Measurements from ENCODE around the gene LRRN2.

LRRN2 gene

DNA sequence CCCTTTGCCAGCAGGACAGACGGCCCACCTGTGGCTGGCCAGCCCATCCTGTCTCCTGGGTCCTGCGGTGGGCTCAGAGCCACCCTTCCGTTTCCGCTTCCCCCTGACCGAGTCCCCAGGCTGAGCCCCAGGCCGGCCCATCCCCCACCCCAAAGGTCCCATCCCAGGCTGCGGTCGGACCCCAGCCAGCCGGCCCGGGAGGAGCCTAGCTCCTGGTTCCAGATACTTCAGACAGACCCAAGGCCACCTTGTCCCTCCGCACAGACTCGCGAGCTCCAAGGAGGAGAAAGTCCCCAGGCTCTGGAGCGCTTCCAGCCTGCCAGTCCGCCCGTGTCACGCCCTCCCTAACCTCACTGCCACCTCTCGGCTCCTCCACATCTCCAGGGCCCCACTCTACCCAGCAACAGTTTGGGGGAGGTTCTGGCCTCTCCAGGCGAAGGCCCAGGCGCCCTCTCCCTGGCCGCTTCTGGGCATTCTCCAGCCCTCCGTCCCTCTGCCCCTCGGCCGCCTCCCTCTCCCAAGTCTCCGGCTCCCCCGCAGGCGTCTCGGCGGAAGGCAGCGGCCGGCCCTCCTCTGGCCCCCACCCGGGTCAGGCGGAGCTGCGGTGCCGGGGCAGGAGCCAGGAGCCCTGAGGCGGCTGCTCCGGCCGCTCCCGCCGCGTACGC lies 835 bp downstream of the LRRN2 start:
- peak overlapping the region; percentile 60 for H3K4me3 Mint-ChIP-seq
- no peak overlapping the region for H3K27ac Mint-ChIP-seq
- no peaks in the 10 kb centered on the region for H3K9me3 Mint-ChIP-seq
- peaks cover 58% of the 10 kb centered on the region for H3K27me3 Mint-ChIP-seq
- peaks cover 15% of the 10 kb centered on the region for H3K4me1 Mint-ChIP-seq
- no peaks in the 10 kb centered on the region for H3K36me3 Mint-ChIP-seq
- ATAC-seq: peak; percentile 22

DNA sequence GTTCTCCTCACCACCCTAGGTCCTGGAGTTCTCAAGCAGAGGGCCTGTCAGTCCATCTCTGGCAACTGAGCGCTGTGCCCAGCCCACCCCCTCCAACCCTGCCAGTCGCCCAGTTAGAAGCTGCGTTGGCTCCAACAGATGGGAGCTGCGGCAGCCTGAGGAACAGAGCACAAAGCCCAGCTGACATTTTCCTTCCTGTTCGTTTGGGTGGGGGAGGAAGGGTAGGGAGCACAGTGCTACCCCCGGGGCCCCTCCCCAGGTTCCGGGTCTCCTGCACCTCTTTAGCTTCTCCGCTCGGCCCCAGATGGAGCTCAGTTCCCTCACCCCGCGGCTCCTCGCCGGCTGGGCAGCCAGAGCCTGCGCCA lies 1.4 kb downstream of the LRRN2 start:
- no peaks in the 10 kb centered on the region for H3K36me3 Mint-ChIP-seq
- H3K9me3 Mint-ChIP-seq: no peaks in the 10 kb centered on the region
- peak overlapping the region; percentile 60 for H3K4me3 Mint-ChIP-seq
- peaks cover 15% of the 10 kb centered on the region for H3K4me1 Mint-ChIP-seq
- no peak for ATAC-seq
- no peak overlapping the region for H3K27ac Mint-ChIP-seq
- H3K27me3 Mint-ChIP-seq: peaks cover 62% of the 10 kb centered on the region

DNA sequence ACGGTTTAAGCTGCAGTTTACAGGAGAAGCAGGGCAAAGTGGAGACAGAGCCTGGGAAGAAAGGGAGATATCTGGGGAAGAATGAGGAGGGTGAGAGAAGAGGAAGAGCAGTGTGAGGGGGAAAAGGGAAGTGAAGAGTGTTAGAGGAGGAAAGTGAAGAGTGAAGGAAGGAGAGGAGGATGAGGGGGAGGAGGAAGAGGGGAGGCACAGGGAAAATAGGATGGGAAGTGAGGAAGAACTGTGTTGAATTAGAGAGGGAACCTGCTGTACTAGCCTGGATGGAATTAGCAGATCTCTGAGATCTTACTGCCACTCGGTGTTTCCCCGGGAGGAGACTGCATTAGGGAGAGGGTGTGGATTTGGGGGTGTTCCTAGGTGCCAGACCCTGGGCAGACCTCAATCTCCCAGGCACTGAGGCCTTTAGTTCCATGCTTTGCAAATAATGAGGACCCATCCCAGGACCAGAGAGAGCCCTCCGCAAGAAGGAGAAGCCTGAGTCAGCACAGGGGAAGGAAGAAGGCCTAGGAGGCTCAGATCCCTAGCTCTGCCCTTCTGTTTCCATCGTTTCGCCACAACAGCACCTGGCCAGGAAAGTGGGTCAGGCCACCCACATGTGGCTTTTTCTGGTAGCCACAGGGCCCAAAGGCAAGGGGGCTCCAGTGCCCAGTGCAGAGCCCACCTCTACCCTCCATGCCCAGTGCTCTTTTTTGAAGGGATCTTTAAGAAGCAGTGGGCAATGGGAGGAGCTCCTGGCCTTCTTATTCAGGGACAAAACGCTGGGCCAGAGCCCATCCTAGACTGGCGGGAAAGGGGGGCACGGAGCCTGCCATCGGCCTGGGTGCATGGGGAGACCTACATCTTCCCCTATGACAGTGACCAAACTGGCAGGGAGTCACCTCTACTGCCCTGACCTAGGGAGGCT lies 2.0 kb downstream of the LRRN2 start:
- H3K4me3 Mint-ChIP-seq: no peak overlapping the region

DNA sequence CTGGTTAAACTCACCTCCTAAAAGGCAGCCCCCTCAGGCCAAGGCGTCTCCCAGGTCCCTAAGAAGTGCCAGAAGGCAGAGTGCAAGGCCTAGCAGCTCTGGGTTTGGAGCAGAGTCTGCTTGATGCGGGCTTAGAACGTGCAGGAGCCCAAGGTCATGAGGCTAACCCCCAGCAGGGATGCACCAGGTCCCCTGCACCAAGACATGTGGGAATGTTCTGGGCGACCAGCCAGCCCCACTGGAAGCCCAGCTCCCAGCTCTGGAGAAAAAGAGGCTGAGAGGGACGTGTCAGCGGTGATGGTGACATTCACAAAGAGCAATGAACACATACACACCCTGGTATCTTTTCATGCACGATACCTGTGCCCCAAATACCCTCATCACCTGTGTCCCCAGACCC lies 5.1 kb downstream of the LRRN2 start:
- Mint-ChIP-seq H3K4me1 (peaks cover 10% of the 10 kb centered on the region), H3K27ac (no peak overlapping the region), H3K9me3 (no peaks in the 10 kb centered on the region), H3K27me3 (peaks cover 54% of the 10 kb centered on the region), H3K4me3 (no peak overlapping the region), H3K36me3 (no peaks in the 10 kb centered on the region)
- ATAC-seq: no peak

More for the DNA sequence above, 2.0 kb downstream of the LRRN2 start:
- no peak for ATAC-seq
- no peaks in the 10 kb centered on the region for H3K9me3 Mint-ChIP-seq
- H3K27ac Mint-ChIP-seq: no peak overlapping the region
- H3K36me3 Mint-ChIP-seq: no peaks in the 10 kb centered on the region
- H3K27me3 Mint-ChIP-seq: peaks cover 62% of the 10 kb centered on the region
- peaks cover 15% of the 10 kb centered on the region for H3K4me1 Mint-ChIP-seq

DNA sequence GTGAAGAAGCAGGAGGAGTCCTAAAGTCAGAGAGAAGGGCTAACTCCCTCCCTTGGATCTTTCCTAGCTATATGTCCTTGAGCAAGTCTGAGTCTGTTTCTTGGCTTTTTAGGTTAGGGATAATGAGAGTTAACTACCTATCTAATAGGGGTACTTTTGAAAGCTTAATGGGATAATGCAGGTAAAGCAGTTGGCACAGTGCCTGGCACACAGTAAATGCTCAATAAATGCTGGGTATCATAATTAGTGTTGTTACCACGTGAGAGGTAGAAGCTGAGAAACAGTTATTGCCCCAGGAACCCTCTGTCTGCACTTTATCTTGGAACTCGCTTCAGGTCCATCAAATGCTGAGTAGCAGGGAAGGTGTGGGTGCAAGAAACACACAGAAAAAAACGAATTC lies 5.5 kb downstream of the LRRN2 start:
- peaks cover 51% of the 10 kb centered on the region for H3K27me3 Mint-ChIP-seq
- no peaks in the 10 kb centered on the region for H3K9me3 Mint-ChIP-seq
- H3K4me3 Mint-ChIP-seq: no peak overlapping the region
- no peaks in the 10 kb centered on the region for H3K36me3 Mint-ChIP-seq
- H3K27ac Mint-ChIP-seq: no peak overlapping the region
- no peak for ATAC-seq
- H3K4me1 Mint-ChIP-seq: peaks cover 9% of the 10 kb centered on the region

DNA sequence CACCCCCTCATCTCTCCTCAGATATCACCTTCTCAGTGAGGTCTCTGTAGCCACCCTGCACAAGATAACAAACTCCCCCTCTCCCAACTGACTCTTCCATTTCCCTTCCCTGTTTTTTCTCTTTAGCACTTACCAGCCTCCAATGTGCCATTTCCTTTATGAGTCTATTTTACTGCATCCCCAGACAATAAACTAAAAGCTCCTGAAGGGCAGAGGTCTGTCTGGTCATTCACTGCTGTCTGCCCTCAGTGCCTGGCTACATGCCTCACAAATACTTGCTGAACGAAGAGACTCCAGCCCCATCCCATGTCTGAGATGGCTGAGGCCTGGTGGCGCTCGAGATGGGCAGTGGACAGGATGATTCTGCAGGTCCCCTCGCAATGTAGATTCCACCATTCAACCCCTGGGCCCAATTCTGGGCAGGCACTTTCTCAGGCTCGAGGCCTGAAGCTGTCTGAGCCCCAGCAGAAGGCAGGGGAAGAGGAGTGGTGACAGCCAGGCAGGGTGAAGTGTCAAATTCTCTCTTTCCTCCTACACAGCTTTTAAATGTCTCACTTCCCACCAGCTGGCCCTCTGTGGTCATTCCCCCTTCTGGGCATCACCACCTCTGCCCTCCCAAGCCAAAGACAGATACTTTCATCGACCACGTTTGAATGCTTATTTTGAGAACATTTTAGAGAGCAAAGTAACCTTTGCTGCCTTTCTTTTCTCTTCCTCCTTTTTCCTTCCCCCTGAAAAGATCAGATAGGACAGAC lies 6.6 kb downstream of the LRRN2 start:
- Mint-ChIP-seq H3K27ac (no peak overlapping the region), H3K27me3 (peaks cover 40% of the 10 kb centered on the region), H3K36me3 (no peaks in the 10 kb centered on the region), H3K4me1 (no peaks in the 10 kb centered on the region), H3K4me3 (no peak overlapping the region), H3K9me3 (no peaks in the 10 kb centered on the region)
- no peak for ATAC-seq

DNA sequence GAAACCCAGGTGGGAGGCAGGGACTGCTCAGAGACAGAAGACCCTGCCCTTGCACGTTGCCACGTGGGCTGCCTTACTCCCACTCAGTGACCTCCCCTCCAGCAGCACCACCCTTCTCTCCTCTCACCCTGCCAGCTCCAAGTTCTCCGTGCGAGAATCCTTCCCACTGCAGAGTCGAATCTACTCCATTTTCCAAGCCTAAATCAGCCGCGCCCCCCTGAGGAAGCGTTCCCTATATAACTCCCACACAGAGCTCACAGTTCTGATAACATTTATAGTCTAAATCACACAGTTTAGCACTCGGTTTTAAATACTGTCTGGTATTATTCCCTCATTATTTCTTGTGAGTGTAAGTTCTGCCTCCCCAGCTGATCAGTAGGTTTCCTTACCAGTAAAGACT lies 7.7 kb downstream of the LRRN2 start:
- no peak for ATAC-seq
- Mint-ChIP-seq H3K36me3 (no peaks in the 10 kb centered on the region), H3K4me3 (no peak overlapping the region), H3K4me1 (no peaks in the 10 kb centered on the region), H3K9me3 (no peaks in the 10 kb centered on the region), H3K27ac (no peak overlapping the region), H3K27me3 (peaks cover 32% of the 10 kb centered on the region)

DNA sequence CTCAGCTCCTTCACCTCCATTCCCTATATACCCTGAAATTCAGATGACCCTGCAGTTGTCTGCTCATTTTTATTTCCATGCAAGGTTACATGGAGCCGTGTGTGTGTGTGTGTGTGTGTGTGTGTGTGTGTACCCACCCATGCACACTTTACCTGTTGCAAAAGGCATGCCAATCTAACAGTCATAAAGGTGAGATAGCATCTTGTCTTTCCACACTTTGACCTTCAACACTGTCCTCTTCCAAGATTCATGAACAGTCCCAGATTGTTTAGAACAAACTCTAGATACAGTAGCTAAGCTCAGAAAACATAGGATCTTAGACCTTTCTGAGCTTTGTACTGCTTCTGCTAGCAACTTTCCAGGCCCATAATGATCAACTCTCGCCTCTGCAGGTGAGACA lies 9.5 kb downstream of the LRRN2 start:
- no peak for ATAC-seq
- no peaks in the 10 kb centered on the region for H3K4me1 Mint-ChIP-seq
- no peak overlapping the region for H3K4me3 Mint-ChIP-seq
- H3K36me3 Mint-ChIP-seq: no peaks in the 10 kb centered on the region
- peaks cover 30% of the 10 kb centered on the region for H3K27me3 Mint-ChIP-seq
- no peak overlapping the region for H3K27ac Mint-ChIP-seq
- no peaks in the 10 kb centered on the region for H3K9me3 Mint-ChIP-seq

DNA sequence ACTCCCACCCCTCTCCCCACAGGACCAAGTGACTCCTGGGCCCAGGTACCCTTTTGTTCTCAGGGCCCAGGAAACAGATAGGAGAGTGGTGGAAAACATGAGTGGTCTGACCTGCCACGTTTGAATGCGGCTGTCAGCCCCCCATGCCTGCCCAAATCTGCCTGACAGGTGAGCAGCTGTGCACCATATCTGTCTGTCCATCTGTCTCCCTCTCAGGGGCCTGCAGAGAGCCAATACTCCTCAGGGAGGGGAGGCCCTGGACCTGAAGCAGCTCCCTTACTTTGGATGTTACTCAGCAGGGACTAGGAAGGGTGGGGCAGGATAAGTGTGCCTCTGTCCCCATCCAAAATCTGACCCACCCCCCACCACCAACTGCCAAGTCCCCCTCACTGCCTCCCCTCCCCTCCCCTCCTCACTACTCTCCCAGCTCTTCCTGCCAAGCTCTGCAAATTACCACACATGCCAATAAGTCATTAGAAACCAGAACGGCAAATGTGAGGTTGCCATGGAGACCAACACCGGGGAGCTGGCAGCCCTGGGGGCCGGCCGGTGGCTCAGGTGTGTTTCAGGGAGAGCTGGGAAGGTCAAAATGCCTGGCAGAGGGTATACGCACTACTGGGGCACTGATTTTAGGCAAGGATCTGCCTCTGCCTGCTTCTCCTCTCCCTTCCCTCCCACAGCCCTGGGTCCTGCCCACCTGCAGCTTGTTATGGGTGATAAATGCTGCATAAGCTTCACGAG lies 11.5 kb downstream of the LRRN2 start:
- no peak for ATAC-seq
- H3K4me1 Mint-ChIP-seq: no peaks in the 10 kb centered on the region
- H3K4me3 Mint-ChIP-seq: no peak overlapping the region
- peaks cover 22% of the 10 kb centered on the region for H3K27me3 Mint-ChIP-seq
- H3K27ac Mint-ChIP-seq: no peak overlapping the region
- no peaks in the 10 kb centered on the region for H3K36me3 Mint-ChIP-seq
- no peaks in the 10 kb centered on the region for H3K9me3 Mint-ChIP-seq

DNA sequence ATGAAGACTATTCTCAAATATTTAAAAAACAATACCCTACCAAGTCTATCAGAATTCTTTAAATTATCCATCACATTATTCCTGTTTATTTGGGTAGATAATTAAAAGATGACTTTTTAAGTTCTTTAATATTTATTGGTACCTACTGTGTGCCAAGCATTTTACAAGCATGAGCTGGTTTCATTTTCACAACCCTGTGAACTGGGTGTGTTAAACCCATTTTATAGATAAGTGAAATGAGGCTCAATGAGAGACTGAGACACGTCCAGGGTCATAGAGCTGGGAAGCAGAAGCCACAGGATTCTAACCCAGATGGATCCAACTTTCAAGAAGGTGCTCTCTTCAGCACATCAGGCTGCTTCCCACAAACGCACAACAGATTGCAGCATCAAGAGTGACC lies 12.3 kb downstream of the LRRN2 start:
- Mint-ChIP-seq H3K27ac (no peak overlapping the region), H3K27me3 (peaks cover 13% of the 10 kb centered on the region), H3K36me3 (no peaks in the 10 kb centered on the region), H3K9me3 (no peaks in the 10 kb centered on the region), H3K4me3 (no peak overlapping the region), H3K4me1 (no peaks in the 10 kb centered on the region)
- ATAC-seq: no peak

DNA sequence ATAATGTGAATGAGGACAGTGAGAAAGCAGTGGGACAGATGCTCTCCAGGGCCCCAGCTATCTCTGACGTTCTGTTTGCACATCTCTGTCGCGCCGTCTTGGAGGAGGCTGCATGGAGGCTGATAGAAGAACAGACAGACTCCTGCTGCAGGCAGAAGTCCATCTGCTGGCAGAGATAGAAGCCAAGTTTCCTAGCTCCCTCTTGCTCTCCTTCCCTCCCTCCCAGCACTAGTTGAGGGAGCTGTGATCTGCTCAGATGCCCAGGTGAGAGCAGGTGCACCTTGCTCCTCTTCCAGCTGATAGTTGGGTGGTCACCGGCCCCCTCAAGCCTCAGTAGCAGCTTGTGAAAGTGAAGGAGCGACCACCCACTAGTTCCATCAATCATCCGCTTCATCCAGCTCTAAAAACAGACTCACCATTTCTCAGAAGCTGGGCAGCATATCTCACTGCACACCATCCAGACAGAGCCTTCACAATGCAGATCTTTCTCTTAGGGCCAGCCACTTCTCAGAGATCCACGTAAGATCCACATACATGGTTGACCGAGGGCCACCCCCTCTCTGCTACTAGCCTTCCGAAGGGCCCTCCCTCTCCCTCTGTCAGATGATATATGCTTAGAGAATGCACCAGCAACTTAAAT lies 12.9 kb downstream of the LRRN2 start:
- ATAC-seq: no peak
- H3K4me1 Mint-ChIP-seq: no peaks in the 10 kb centered on the region
- no peaks in the 10 kb centered on the region for H3K36me3 Mint-ChIP-seq
- no peak overlapping the region for H3K4me3 Mint-ChIP-seq
- H3K9me3 Mint-ChIP-seq: no peaks in the 10 kb centered on the region
- H3K27ac Mint-ChIP-seq: no peak overlapping the region
- H3K27me3 Mint-ChIP-seq: peaks cover 7% of the 10 kb centered on the region

DNA sequence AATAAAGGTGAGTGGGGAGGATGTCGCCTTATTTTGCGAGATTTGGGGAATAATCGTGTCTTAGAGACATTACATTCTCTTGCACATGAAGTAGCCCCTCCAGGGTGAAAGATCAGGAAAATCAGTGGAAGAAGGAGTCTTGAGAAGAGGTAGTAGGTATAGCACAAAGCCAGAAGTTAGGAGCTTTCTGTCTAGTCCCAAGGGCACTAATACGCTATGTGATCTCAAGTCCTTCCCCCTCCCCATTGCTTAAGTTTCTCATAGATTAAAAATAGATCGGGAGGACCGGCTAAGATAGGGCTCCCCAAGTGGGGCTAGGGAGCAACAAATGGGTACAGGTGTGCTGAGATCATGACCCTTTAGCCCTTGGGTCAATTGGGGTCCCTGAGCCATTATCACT lies 13.5 kb downstream of the LRRN2 start:
- no peaks in the 10 kb centered on the region for H3K36me3 Mint-ChIP-seq
- H3K9me3 Mint-ChIP-seq: no peaks in the 10 kb centered on the region
- H3K27me3 Mint-ChIP-seq: peaks cover 2% of the 10 kb centered on the region
- no peak for ATAC-seq
- H3K4me3 Mint-ChIP-seq: no peak overlapping the region
- H3K4me1 Mint-ChIP-seq: no peaks in the 10 kb centered on the region
- H3K27ac Mint-ChIP-seq: no peak overlapping the region

DNA sequence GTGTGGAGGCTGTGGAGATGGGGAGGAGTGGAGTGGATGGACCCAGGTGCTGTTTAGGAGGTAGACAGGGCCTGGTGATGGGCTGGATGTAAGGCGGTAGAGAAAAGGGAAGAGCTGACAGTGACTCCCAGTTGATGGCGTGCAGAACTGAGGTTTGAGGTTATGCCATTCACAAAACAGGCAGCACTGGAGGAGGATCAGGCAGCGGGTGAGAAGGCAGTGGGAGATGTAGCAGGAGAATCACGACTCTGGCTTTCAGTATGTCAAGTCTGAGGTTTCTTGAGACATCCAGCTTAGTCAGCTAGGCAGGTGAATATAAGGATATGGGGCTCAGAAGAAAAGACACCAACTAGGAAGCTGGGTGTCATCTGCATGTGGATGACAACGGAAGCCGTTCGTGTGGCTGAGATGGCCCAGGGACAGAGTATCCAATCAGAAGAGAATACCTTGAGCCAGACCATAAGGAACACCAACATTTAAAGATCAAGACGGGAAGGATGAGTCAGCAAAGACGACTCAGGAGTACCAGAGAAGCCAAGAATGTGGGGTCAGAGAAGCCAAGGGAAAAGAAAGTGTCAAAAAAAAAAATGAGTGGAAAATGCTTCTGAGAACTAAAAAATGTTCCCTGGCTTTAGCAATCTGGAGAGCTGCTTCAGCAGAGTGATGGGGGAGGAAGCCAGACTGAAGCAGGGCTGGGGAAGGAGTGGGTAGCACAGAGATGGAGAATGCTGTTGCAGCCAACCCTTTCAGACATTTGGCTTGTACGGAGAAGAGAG lies 15.2 kb downstream of the LRRN2 start:
- Mint-ChIP-seq H3K4me3 (no peak overlapping the region), H3K36me3 (no peaks in the 10 kb centered on the region), H3K27ac (no peak overlapping the region), H3K4me1 (no peaks in the 10 kb centered on the region), H3K9me3 (no peaks in the 10 kb centered on the region), H3K27me3 (peaks cover under 1% of the 10 kb centered on the region)
- no peak for ATAC-seq

DNA sequence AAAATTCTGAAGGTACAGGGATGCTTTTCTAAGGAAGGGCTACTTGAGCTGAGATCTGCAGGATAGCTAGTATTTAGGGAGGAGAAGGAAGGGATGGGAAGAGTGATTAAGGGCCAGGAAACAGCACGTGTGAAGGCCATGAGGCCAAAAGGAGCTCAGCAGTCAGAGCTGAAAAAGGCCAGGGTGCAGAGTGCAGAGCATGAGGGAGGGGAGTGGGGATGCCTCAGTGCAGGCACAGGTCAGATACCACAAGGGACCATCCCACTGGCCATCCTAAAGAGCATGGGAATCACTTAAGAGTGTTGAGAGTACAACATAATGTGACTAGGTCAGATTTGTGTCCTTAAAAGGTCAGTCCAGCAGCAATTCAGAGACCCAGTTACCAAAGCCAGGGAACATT lies 16.0 kb downstream of the LRRN2 start:
- no peak overlapping the region for H3K27ac Mint-ChIP-seq
- no peaks in the 10 kb centered on the region for H3K4me1 Mint-ChIP-seq
- H3K4me3 Mint-ChIP-seq: no peak overlapping the region
- peaks cover 8% of the 10 kb centered on the region for H3K27me3 Mint-ChIP-seq
- no peaks in the 10 kb centered on the region for H3K36me3 Mint-ChIP-seq
- H3K9me3 Mint-ChIP-seq: no peaks in the 10 kb centered on the region
- no peak for ATAC-seq

Data from stimulated activated memory B cell treated with anti-CD40 and anti-IgM and Interleukin-4, amounts not matched to agents 10 μg/mL and 1 μg/mL and 100 μg/mL, for 72 hours (primary cell).